ENCODE results near the gene PARD3.

The PARD3 gene

GRCh38 chr10:34612938-34613337, 202.2 kb downstream of the PARD3 start:
- Mint-ChIP-seq H3K4me3 (no peak overlapping the region), H3K4me1 (no peaks in the 10 kb centered on the region), H3K36me3 (ENCODE audit: low read depth) (no peaks in the 10 kb centered on the region), H3K9me3 (no peaks in the 10 kb centered on the region), H3K27me3 (no peaks in the 10 kb centered on the region), H3K27ac (no peak overlapping the region)
- DNase-seq (no peak), ATAC-seq (no peak)

DNA sequence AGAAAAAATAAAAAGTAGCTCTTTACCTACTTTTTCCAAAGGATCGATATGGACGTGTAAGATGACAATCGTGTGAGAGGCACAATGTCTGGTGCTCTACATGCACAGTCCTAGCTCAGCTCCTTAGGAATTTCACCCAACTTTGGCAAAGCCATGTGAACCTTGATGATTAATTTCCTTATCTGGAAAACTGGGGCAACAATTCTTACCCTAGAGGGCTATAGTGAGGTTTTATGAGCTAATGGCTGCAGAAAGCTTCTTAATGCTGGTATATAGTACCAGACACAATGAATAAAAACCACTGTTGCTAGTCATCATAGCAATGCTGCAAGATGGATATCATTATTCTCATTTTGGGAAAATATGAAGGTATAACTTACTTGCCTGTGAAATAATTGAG, 202.7 kb downstream of the PARD3 start:
- no peak overlapping the region for H3K27ac Mint-ChIP-seq
- H3K4me1 Mint-ChIP-seq: no peaks in the 10 kb centered on the region
- H3K9me3 Mint-ChIP-seq: no peaks in the 10 kb centered on the region
- no peak for ATAC-seq
- no peak for DNase-seq
- H3K36me3 Mint-ChIP-seq (ENCODE audit: low read depth): no peaks in the 10 kb centered on the region
- no peaks in the 10 kb centered on the region for H3K27me3 Mint-ChIP-seq
- no peak overlapping the region for H3K4me3 Mint-ChIP-seq

DNA sequence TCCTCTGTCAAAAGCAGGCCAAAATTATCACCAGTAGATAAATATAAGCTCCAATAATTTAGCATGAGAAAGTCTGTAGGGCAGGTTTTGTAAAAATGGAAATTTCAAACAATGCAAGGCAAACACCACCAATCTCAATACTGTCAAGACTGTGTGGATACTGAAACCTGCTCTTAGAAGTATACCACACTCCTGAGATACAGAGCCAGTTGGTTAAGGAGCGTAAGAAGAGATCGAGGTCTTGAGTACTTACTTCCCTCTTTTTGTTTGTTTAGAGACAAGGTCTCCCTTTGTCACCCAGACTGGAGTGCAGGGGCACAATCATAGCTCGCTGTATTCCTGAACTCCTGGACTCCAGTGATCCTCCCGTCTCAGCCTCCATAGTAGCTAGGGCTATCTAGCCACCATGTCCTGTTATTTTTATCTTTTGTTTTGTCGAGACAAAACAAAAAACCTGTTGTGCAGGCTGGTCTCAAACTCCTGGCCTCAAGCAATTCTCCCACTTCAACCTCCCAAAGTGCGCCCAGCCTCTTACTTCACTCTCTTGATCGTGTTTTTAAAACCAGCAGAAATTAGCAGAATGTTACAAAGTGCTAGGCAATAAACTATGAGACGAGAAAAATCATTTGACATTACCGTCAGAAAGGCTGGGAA, 205.7 kb downstream of the PARD3 start:
- no peaks in the 10 kb centered on the region for H3K4me1 Mint-ChIP-seq
- H3K4me3 Mint-ChIP-seq: no peak overlapping the region
- DNase-seq: no peak
- no peak for ATAC-seq
- no peaks in the 10 kb centered on the region for H3K27me3 Mint-ChIP-seq
- H3K27ac Mint-ChIP-seq: no peak overlapping the region
- no peaks in the 10 kb centered on the region for H3K9me3 Mint-ChIP-seq
- H3K36me3 Mint-ChIP-seq (ENCODE audit: low read depth): no peaks in the 10 kb centered on the region

GRCh38 chr10:34607894-34608293, 207.2 kb downstream of the PARD3 start:
- H3K9me3 Mint-ChIP-seq: no peaks in the 10 kb centered on the region
- H3K27ac Mint-ChIP-seq: no peak overlapping the region
- DNase-seq (no peak), ATAC-seq (no peak)
- H3K4me1 Mint-ChIP-seq: no peaks in the 10 kb centered on the region
- H3K4me3 Mint-ChIP-seq: no peak overlapping the region
- H3K36me3 Mint-ChIP-seq (ENCODE audit: low read depth): no peaks in the 10 kb centered on the region
- no peaks in the 10 kb centered on the region for H3K27me3 Mint-ChIP-seq

DNA sequence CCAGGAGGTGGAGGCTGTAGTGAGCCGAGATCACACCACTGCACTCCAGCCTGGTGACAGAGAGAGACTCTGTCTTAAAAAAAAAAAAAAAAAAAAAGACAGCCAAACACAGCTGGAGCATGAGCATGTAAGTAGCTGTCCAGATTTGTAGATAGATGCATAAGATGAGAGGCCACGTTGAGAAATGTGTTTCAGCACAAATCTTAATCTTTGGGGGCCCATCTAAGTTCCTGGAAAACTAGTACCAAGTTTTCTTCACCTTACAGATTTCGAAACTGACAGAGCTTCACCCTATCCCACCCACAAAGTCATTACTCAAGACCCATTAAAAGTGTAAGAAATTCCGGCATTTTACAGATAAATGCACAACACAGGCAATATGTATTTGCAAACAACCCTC, 208.2 kb downstream of the PARD3 start:
- H3K36me3 Mint-ChIP-seq (ENCODE audit: low read depth): no peaks in the 10 kb centered on the region
- no peak overlapping the region for H3K27ac Mint-ChIP-seq
- H3K4me3 Mint-ChIP-seq: no peak overlapping the region
- H3K9me3 Mint-ChIP-seq: no peaks in the 10 kb centered on the region
- H3K4me1 Mint-ChIP-seq: no peaks in the 10 kb centered on the region
- no peak for DNase-seq
- ATAC-seq: no peak
- no peaks in the 10 kb centered on the region for H3K27me3 Mint-ChIP-seq

DNA sequence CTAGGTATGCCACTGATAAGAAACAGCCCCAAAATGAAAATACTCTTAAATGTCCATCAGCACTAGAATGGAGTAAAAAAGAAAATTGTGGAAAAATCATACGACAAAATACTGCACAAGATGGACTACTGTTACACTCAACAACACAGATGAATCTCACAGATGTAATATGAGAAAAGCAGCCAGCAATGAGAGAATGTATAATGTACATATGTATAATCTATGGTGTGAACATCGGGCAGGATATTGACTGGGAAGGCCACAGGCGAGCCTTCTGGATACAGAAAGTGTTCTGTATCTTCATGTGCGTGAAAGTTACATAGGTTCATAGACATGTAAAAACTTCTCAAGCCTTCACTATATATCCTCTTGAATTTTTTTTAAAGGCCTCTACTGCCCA, 212.6 kb downstream of the PARD3 start:
- Mint-ChIP-seq H3K4me3 (no peak overlapping the region), H3K9me3 (no peaks in the 10 kb centered on the region), H3K27ac (no peak overlapping the region), H3K4me1 (no peaks in the 10 kb centered on the region), H3K27me3 (peaks cover 1% of the 10 kb centered on the region), H3K36me3 (ENCODE audit: low read depth) (no peaks in the 10 kb centered on the region)
- ATAC-seq: no peak
- no peak for DNase-seq

DNA sequence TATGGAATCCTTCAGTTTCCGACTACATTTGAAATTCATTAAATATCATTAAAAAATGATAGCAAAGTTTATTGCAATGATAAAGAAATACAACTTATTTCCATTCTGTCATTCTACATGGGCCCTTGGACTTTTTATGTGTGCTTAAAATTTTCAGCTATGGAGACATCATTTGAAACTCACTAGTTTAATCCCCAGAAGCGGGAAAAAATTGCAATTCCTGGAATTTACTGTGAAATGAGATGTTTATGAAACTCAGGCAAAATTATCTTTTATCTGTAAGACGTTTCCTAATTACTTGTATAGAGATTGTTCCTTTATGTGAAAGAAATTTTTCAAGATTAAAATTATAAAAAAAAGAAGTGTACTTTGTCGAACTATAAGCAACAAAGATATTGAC, 213.4 kb downstream of the PARD3 start:
- no peak overlapping the region for H3K27ac Mint-ChIP-seq
- no peaks in the 10 kb centered on the region for H3K9me3 Mint-ChIP-seq
- H3K4me1 Mint-ChIP-seq: no peaks in the 10 kb centered on the region
- ATAC-seq (no peak), DNase-seq (no peak)
- peaks cover 1% of the 10 kb centered on the region for H3K27me3 Mint-ChIP-seq
- no peaks in the 10 kb centered on the region for H3K36me3 Mint-ChIP-seq (ENCODE audit: low read depth)
- H3K4me3 Mint-ChIP-seq: no peak overlapping the region

DNA sequence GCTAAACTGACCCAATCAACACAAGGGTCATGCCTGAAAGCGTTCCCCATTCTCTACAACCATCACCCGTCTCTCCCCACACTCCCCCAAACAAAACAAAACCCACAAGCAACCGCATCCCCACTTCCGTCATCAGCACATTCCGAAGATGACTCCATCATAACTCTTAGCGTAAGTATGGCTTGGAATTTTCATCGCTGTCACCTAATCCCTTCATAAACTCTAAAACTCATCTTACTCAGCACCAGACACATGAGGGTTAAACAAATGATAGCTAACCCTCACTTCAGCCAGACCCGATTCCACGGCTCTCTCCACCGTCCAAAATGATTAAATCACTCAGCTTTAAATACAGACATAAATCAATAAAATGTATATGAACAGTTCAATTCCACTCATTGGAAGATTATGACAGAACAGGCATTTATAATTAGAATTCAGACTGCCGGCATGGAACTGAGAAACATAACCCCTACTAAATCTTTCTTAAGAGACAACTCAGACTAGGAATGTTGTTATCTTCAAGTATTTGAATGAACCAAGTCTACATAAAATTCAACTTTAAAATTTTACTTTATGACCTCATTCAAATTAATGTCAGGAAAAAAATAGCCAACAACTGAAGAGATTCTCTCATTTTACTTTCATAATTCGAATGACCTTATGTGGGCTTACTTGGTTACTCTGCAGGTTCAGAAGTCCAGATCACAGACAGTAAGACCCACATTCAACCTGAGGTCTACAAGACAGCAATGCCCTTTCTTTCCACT, 215.9 kb downstream of the PARD3 start:
- Mint-ChIP-seq H3K4me1 (no peaks in the 10 kb centered on the region), H3K9me3 (no peaks in the 10 kb centered on the region), H3K36me3 (ENCODE audit: low read depth) (no peaks in the 10 kb centered on the region), H3K27me3 (peaks cover 1% of the 10 kb centered on the region), H3K27ac (no peak overlapping the region), H3K4me3 (no peak overlapping the region)
- no peak for ATAC-seq
- no peak for DNase-seq

GRCh38 chr10:34596351-34596750, 218.7 kb downstream of the PARD3 start:
- Mint-ChIP-seq H3K36me3 (ENCODE audit: low read depth) (no peaks in the 10 kb centered on the region), H3K9me3 (no peaks in the 10 kb centered on the region), H3K27ac (no peak overlapping the region), H3K4me3 (no peak overlapping the region), H3K4me1 (no peaks in the 10 kb centered on the region), H3K27me3 (peaks cover 1% of the 10 kb centered on the region)
- DNase-seq: no peak
- no peak for ATAC-seq

GRCh38 chr10:34593930-34594329, 221.2 kb downstream of the PARD3 start:
- Mint-ChIP-seq H3K27me3 (peaks cover under 1% of the 10 kb centered on the region), H3K4me1 (no peaks in the 10 kb centered on the region), H3K4me3 (no peak overlapping the region), H3K9me3 (no peaks in the 10 kb centered on the region), H3K27ac (no peak overlapping the region), H3K36me3 (ENCODE audit: low read depth) (no peaks in the 10 kb centered on the region)
- no peak for DNase-seq
- no peak for ATAC-seq

- Mint-ChIP-seq H3K9me3 (no peaks in the 10 kb centered on the region), H3K4me3 (no peak overlapping the region), H3K36me3 (ENCODE audit: low read depth) (no peaks in the 10 kb centered on the region), H3K27me3 (no peaks in the 10 kb centered on the region), H3K27ac (no peak overlapping the region), H3K4me1 (no peaks in the 10 kb centered on the region)
- no peak for ATAC-seq
- DNase-seq: no peak
These were observed 221.7 kb downstream of the PARD3 start for GRCh38 chr10:34593374-34593890.

GRCh38 chr10:34590793-34591192, 224.3 kb downstream of the PARD3 start:
- H3K27ac Mint-ChIP-seq: no peak overlapping the region
- H3K4me1 Mint-ChIP-seq: no peaks in the 10 kb centered on the region
- no peaks in the 10 kb centered on the region for H3K9me3 Mint-ChIP-seq
- DNase-seq (no peak), ATAC-seq (no peak)
- H3K36me3 Mint-ChIP-seq (ENCODE audit: low read depth): no peaks in the 10 kb centered on the region
- H3K27me3 Mint-ChIP-seq: no peaks in the 10 kb centered on the region
- H3K4me3 Mint-ChIP-seq: no peak overlapping the region

- ATAC-seq (no peak), DNase-seq (no peak)
- Mint-ChIP-seq H3K4me3 (no peak overlapping the region), H3K4me1 (no peaks in the 10 kb centered on the region), H3K36me3 (ENCODE audit: low read depth) (no peaks in the 10 kb centered on the region), H3K27ac (no peak overlapping the region), H3K27me3 (no peaks in the 10 kb centered on the region), H3K9me3 (no peaks in the 10 kb centered on the region)
These were observed 225.8 kb downstream of the PARD3 start for GRCh38 chr10:34589275-34589674.

GRCh38 chr10:34587680-34588019, 227.4 kb downstream of the PARD3 start:
- H3K27me3 Mint-ChIP-seq: no peaks in the 10 kb centered on the region
- H3K36me3 Mint-ChIP-seq (ENCODE audit: low read depth): no peaks in the 10 kb centered on the region
- H3K27ac Mint-ChIP-seq: no peak overlapping the region
- no peaks in the 10 kb centered on the region for H3K9me3 Mint-ChIP-seq
- no peak overlapping the region for H3K4me3 Mint-ChIP-seq
- H3K4me1 Mint-ChIP-seq: no peaks in the 10 kb centered on the region
- ATAC-seq: no peak
- DNase-seq: no peak

GRCh38 chr10:34587002-34587679, 228.0 kb downstream of the PARD3 start:
- no peaks in the 10 kb centered on the region for H3K9me3 Mint-ChIP-seq
- H3K36me3 Mint-ChIP-seq (ENCODE audit: low read depth): no peaks in the 10 kb centered on the region
- no peaks in the 10 kb centered on the region for H3K27me3 Mint-ChIP-seq
- H3K4me3 Mint-ChIP-seq: no peak overlapping the region
- ATAC-seq: no peak
- no peak for DNase-seq
- no peaks in the 10 kb centered on the region for H3K4me1 Mint-ChIP-seq
- H3K27ac Mint-ChIP-seq: no peak overlapping the region
